NT2/D1 (cell line): ENCODE measurements around the gene MAOA.
"Not testable (repeated sequence)": the region's sequence is repeated elsewhere in the genome, so short reads cannot be mapped to it uniquely, and the experiment has no call there.

Source experiments
- DNase-seq: peaks from one replicate; pipeline ENCODE4 v3.0.0-alpha.2; 2011; ENCODE audit warnings: low read depth, low spot score
- H3K27me3 ChIP-seq: 2 replicates; pipeline ENCODE4 v1.6.0; 2011; ENCODE audit warnings: mild to moderate bottlenecking; ENCODE audit not compliant: insufficient read length, insufficient read depth
- H3K36me3 ChIP-seq: 2 replicates; pipeline ENCODE4 v1.6.1; 2011; ENCODE audit warnings: mild to moderate bottlenecking, low read length, mixed read lengths; ENCODE audit not compliant: insufficient read depth, insufficient read length
- H3K4me1 ChIP-seq: 2 replicates; pipeline ENCODE4 v1.5.1; 2011; ENCODE audit not compliant: insufficient read depth, insufficient read length
- H3K4me3 ChIP-seq: 2 replicates; pipeline ENCODE4 v1.5.1; 2011; ENCODE audit warnings: low read depth; ENCODE audit not compliant: insufficient read length
- H3K9ac ChIP-seq: 2 replicates; pipeline ENCODE4 v1.6.0; 2011; ENCODE audit warnings: low read depth; ENCODE audit not compliant: insufficient read length
- H3K9me3 ChIP-seq: 2 replicates; pipeline ENCODE4 v1.5.1; 2011; ENCODE audit warnings: mild to moderate bottlenecking, low read length; ENCODE audit not compliant: insufficient read depth
- SUZ12 ChIP-seq: IDR thresholded peaks from 2 replicates; pipeline ENCODE4 v1.6.1; 2011; ENCODE audit not compliant: insufficient read length, insufficient read depth; ENCODE audit errors: extremely low read depth
- YY1 ChIP-seq: IDR thresholded peaks from 2 replicates; pipeline ENCODE4 v1.6.1; 2011; ENCODE audit not compliant: insufficient read length, insufficient read depth
- ZNF274 ChIP-seq: IDR thresholded peaks from 2 replicates; pipeline ENCODE4 v1.6.1; 2011; ENCODE audit warnings: mild to moderate bottlenecking, low read depth, low read length

MAOA gene

DNA sequence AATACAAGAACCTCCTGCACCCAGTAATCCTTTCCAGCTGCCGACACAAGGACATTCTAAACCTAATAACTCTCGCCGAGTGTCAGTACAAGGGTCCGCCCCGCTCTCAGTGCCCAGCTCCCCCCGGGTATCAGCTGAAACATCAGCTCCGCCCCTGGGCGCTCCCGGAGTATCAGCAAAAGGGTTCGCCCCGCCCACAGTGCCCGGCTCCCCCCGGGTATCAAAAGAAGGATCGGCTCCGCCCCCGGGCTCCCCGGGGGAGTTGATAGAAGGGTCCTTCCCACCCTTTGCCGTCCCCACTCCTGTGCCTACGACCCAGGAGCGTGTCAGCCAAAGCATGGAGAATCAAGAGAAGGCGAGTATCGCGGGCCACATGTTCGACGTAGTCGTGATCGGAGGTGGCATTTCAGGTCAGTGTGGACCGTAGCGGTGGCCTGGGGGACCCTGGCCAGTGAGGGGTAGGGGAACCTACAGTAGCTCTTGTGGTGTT lies at the start of gene MAOA:
Gene MAOA, plus strand, starts transcription at position 295 of the 490 bp plus-strand sequence. Its CDS starts 43 bp downstream, at position 338.
- H3K27me3 ChIP-seq, result peaks cover 17% of the 10 kb centered on the region
- H3K4me1 ChIP-seq, result no peaks in the 10 kb centered on the region
- H3K9me3 ChIP-seq, result no peaks in the 10 kb centered on the region
- no peak for DNase-seq
- peak within 1 kb of the TSS; percentile 66 for H3K4me3 ChIP-seq
- no peaks in the 10 kb centered on the region for H3K36me3 ChIP-seq
- TF ChIP-seq SUZ12 (no peak), ZNF274 (no peak), YY1 (no peak)
- peak within 1 kb of the TSS; percentile 67 for H3K9ac ChIP-seq

DNA sequence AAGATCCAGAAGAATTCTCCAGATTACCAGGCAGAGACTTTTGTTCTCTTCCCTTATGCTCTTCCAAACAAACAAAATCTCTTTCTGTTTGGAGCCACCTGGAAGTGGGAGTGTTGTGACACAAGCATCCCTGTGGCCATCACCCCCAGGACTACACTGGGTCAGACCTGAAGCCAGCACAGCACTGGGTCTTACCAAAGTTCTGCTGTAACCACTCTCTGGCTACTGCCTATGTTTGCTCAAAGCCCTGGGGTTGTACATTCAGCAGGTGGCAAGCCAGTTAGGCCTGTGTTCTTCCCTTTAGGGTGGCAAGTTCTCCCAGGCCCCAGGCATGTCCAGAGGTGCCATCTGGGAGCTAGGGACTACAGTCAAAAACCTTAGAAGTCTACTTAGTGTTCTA lies 43.7 kb upstream of the MAOA start:
- Histone ChIP-seq H3K4me1 (no peaks in the 10 kb centered on the region), H3K27me3 (no peaks in the 10 kb centered on the region), H3K9ac (no peak overlapping the region), H3K36me3 (no peaks in the 10 kb centered on the region), H3K9me3 (no peaks in the 10 kb centered on the region), H3K4me3 (no peak overlapping the region)
- no peak for TF ChIP-seq SUZ12
- no peak for DNase-seq

GRCh38 chrX:43615660-43616059 lies 40.4 kb upstream of the MAOA start:
- Histone ChIP-seq H3K27me3 (no peaks in the 10 kb centered on the region), H3K4me1 (peaks cover 4% of the 10 kb centered on the region), H3K9ac (no peak overlapping the region), H3K36me3 (no peaks in the 10 kb centered on the region), H3K9me3 (no peaks in the 10 kb centered on the region), H3K4me3 (no peak overlapping the region)
- no peak for DNase-seq
- TF ChIP-seq SUZ12, result no peak
- no peak for TF ChIP-seq YY1
- TF ChIP-seq ZNF274, result no peak

GRCh38 chrX:43618366-43619205 lies 37.5 kb upstream of the MAOA start:
- peak overlapping the region; percentile 32 for H3K9ac ChIP-seq
- peaks cover 4% of the 10 kb centered on the region for H3K4me1 ChIP-seq
- peak; percentile 68 for DNase-seq
- H3K27me3 ChIP-seq, result no peaks in the 10 kb centered on the region
- no peaks in the 10 kb centered on the region for H3K36me3 ChIP-seq
- no peak for TF ChIP-seq YY1
- no peak for TF ChIP-seq SUZ12
- no peak for TF ChIP-seq ZNF274
- no peak overlapping the region for H3K4me3 ChIP-seq
- no peaks in the 10 kb centered on the region for H3K9me3 ChIP-seq

GRCh38 chrX:43619861-43620260 lies 36.2 kb upstream of the MAOA start:
- DNase-seq, H3K27me3 ChIP-seq, H3K4me1 ChIP-seq, H3K9me3 ChIP-seq, H3K36me3 ChIP-seq, H3K4me3 ChIP-seq, H3K9ac ChIP-seq: not testable (repeated sequence)

- H3K27me3 ChIP-seq, result no peaks in the 10 kb centered on the region
- no peak overlapping the region for H3K9ac ChIP-seq
- DNase-seq, result no peak
- TF ChIP-seq YY1, result no peak
- no peak for TF ChIP-seq ZNF274
- no peak for TF ChIP-seq SUZ12
- no peaks in the 10 kb centered on the region for H3K9me3 ChIP-seq
- no peaks in the 10 kb centered on the region for H3K4me1 ChIP-seq
- H3K36me3 ChIP-seq, result no peaks in the 10 kb centered on the region
- no peak overlapping the region for H3K4me3 ChIP-seq
Measured at GRCh38 chrX:43627147-43627546, 29.0 kb upstream of the MAOA start.

GRCh38 chrX:43627669-43628068 lies 28.4 kb upstream of the MAOA start:
- H3K27me3 ChIP-seq, result no peaks in the 10 kb centered on the region
- no peak for DNase-seq
- H3K9ac ChIP-seq, result no peak overlapping the region
- no peaks in the 10 kb centered on the region for H3K4me1 ChIP-seq
- H3K4me3 ChIP-seq, result no peak overlapping the region
- no peaks in the 10 kb centered on the region for H3K36me3 ChIP-seq
- no peaks in the 10 kb centered on the region for H3K9me3 ChIP-seq
- TF ChIP-seq ZNF274 (no peak), SUZ12 (no peak), YY1 (no peak)

DNA sequence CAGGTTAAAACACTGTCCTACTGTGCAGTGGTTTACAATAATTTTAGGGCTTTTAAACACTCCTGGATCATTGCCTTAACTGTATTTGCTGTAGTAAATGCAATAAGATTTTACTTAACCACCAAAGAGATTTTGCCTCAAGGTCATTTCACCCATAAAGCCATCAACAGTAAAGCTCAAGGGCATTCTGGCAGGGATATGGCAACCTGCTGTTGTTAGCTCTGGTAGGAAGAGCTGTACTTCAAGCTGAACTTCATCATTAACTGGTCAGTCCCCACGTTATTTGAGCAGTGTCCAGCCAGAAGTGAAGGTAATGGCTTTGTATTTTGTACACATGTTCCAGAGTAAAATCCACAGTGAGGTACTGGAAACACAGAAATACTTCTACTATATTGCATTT lies 26.9 kb upstream of the MAOA start:
- no peak for DNase-seq
- TF ChIP-seq YY1 (no peak), ZNF274 (no peak), SUZ12 (no peak)
- Histone ChIP-seq H3K9me3 (no peaks in the 10 kb centered on the region), H3K9ac (no peak overlapping the region), H3K4me1 (no peaks in the 10 kb centered on the region), H3K4me3 (no peak overlapping the region), H3K36me3 (no peaks in the 10 kb centered on the region), H3K27me3 (no peaks in the 10 kb centered on the region)
